8988T (cell line): ENCODE results near the gene SNX27.
A peak's percentile ranks its signal among the peaks of the same experiment; 100 is the strongest.

ENCODE experiments used
- DNase-seq: peaks from one replicate; pipeline ENCODE4 v3.0.0; 2011

The SNX27 gene

DNA sequence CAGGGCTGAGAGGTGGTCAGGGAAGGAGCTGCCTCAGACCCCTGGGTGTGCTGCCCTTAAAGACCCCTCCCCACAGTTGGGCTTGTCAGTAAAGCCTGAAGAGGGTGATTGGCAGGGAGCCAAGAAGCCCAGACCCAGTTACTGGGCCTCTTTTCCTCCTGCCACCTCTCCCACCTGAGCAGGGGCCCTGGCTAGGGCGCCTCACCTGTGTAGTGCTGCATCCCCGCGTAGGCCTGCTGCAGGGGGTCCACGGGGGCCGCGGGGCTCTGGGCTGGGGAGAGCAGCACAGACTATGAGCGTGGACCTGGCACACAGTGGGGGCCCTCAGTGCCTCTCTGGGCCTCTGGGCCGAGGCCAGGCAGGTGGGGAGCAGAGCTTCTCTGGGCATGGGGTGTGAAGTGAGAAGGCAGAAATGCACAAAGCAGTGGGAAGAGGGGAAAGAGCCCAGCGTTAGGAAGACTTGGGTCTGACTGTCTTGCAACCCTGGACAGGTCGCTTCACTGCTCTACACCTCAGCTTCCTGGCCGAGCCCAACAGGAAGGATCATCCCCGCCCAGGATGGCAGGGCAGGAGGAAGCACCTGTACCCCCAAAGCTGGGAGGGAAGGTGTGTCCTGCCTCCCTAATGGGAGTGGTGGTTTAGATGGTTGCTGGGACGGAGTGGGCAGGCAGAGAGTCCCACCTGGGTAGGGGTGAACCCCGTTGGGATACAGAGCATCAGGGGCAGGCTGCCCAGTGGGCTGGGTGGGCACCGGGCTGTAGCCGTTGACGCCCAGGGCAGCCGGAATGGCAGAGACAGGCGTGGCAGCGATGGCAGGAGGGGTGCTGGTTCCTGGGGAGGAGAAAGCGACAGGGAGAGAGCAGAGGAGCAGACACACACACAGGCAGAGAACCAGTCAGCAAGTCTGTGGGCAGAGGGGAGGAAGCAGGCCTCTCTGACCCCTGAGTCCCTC is 94.9 kb downstream of the SNX27 start:
- no peak for DNase-seq

- no peak for DNase-seq
Measured at GRCh38 chr1:151707541-151708065, 95.8 kb downstream of the SNX27 start.

DNA sequence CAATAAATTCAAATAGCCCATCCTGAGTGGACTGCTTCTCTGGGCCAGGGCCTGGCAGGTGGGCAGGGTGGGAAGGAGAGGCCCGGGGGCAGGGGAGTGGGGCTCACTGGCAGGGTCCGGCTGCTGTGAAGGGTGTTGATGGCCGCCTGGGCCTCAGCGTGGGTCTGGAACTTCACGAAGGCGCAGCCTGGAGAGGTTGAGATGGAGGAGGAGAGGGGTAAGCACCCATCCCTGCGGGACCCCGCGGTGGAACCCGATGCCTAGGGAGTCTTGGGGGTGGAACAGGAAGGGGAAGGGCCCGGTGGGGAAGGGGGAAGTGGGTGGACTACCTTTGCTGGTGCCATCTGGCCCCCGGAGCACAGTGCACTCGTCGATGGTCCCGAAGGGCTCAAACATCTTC is 97.0 kb downstream of the SNX27 start:
- DNase-seq: no peak

DNA sequence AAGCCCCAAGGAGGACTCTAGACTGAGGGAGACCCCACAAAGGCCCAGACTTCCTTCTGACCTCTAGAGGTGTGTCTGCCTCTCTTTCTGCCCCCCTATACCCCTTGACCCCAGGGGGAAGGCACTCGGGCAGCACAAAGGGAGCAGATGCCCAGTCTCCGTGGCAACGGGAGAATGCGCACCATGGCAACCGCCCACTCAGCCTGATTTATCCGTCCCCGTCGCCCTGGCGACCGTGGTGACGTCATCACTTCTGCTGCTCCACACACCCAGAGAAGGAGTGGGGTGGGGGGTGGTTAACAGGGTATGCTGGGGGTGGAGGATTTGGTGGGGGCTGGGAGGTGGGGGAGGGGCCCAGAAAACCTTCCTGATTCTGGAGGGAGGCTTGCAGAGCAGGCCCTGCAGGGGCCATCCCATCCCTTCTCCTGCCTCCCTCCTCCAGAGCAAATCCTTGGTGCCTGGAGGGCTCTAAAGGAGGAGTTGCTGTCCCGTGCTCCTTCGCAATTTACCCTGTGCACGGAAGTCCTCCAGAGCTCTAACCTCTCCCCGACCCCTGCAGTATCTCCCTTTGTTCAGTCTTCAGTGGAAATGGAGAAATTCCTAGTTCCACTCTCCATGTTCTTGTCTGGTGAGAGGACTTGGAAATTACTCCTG is 98.5 kb downstream of the SNX27 start:
- peak; percentile 86 for DNase-seq

DNA sequence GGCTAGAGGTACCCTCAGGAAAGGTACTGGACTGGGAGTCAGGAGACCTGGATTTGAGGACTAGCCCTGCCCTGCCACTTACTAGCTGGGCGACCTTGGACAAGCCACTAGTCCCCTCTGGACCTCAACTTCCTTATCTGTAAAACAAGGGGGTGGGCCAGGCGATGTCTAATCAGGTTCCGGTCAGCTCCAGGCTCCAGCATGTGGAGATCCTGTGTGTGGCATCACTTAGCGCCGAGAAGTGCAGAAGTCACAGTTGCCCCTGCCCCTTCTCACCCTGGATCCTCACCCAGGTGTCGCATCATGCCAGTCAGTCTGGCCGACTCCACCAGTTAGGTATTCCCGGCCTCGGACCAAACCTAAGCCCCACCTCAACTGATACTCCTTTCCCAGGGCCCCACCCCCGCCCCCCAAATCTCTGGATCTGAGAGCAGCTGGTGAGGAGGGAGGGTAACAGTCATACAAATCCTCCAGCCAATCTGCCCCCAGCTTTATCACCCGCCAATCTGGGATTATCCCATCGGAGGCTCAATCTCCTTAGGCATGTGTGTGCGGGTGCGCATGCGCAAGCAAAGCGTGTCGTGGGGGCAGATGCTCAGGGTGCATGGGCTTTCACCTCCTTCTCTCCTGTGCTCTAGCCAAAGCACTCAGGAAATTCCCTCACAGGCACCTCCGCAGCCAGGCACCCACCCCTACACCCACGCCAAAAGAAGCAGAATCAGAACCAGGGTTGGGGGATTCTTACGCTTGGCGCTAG is 99.4 kb downstream of the SNX27 start:
- no peak for DNase-seq

- DNase-seq: no peak
Measured at GRCh38 chr1:151711951-151712350, 100.1 kb downstream of the SNX27 start.

DNA sequence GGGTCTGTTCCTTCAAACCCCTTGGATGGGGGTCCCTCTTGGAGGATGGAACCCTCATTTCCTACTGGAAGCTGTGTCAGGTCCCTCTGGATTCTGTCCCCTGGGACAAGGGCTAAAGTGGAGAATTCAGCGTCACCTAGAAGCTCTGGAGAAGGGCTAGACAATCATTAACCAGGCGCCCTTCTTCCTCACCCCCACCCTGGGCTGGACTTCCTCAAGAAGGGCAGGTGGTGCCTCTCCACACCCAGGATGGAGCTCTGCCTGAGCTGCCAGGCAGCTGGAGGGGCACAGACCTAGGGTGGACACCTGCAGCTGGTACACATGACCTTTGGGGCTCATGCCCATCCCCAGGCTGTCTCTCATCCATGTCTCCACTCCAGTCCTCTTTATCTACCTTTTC is 101.2 kb downstream of the SNX27 start:
- no peak for DNase-seq

- no peak for DNase-seq
Measured at GRCh38 chr1:151713874-151714273, 102.0 kb downstream of the SNX27 start.

- DNase-seq: no peak
Measured at GRCh38 chr1:151714820-151715725, 103.2 kb downstream of the SNX27 start.

GRCh38 chr1:151715726-151716404 is 104.0 kb downstream of the SNX27 start:
- peak; percentile 46 for DNase-seq

- no peak for DNase-seq
Measured at GRCh38 chr1:151716405-151716762, 104.5 kb downstream of the SNX27 start.

DNA sequence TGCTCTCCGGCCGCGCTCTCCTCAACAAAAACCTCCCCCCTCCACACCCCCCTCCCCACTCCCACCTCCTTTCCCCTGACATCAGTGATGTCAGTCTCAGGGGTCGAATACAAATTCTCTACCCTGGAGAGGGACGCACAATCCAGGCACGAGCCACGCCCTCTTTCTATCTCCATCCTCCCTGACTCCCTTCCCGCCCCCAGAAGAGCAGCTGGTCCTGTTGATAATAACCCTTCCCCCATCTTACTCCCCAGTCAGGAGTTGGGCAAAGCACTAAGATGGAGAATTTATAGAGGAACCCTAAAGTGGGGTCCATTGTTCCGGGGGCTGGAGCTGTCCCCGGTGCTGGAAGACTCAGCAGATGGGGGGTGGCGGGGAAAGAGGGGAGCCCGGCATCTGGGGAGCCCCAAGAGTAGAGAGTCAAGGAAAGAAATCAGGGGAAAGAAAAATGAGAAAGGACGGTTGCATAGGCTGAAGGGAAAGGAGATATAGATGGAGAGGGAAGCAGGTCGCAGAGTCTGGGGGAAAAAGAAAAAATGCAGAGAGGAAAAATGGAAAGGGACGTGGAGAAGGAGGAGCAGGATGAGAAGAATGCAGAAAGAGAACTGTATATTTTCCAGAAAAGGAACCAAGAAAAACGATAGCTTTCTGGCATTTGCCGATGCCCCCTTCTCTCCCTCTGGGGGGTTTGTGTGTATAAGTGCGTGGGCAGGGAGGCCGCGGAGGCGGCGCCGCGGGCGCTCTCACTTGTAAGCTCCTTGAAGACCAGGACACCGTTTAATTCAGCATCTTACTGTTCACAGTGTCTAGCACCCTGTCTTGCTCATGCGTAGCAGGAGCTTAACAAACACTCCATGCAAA is 105.2 kb downstream of the SNX27 start, which contains the start of gene CELF3:
Gene CELF3 (minus strand): TSS at position 33 of the 861 bp plus-strand sequence. CDS start 783 bp downstream, outside the sequence.
- DNase-seq: peak; percentile 41

DNA sequence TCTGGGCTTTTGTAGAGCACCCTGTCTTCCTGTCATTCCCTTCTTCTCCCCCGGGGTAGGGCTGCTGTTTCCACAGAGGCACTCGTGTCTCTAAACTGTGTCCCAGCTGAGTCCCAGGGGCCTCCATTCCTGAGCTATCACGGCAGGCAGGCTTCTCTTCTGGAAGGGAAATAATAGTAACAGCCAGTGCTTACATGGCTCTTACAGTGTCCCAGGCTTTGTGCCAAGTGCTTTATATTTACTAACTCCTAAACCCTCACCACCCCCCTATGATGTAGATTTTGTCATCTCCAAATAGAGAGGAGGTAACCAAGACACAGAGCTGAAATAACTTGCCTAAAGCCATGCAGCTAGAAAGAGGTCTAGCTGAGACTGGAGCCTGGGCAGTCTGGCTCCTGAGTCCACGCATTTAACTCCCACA is 106.2 kb downstream of the SNX27 start:
- no peak for DNase-seq

- no peak for DNase-seq
Measured at GRCh38 chr1:151718666-151719065, 106.8 kb downstream of the SNX27 start.

- DNase-seq: no peak
Measured at GRCh38 chr1:151720125-151720524, 108.3 kb downstream of the SNX27 start.

DNA sequence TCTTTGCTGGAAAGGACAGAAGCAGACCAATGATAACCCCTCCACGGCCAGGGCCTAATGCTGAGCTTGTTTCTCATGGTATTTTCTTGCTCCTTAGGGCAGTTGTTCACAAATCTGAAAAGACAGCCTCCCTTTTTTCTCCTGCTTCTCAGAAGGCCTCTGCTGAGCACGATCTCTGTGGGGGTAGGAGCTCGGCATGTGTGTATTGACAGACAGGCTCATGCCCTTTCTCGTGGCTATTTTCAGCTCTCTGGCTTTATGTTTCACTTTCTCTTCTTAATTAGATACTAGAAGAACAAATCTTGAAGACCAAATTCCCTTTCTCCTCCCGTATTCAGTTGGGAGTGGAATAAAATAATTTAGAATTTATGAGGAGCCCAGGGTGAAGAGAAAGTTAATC is 108.7 kb downstream of the SNX27 start:
- DNase-seq: no peak

DNA sequence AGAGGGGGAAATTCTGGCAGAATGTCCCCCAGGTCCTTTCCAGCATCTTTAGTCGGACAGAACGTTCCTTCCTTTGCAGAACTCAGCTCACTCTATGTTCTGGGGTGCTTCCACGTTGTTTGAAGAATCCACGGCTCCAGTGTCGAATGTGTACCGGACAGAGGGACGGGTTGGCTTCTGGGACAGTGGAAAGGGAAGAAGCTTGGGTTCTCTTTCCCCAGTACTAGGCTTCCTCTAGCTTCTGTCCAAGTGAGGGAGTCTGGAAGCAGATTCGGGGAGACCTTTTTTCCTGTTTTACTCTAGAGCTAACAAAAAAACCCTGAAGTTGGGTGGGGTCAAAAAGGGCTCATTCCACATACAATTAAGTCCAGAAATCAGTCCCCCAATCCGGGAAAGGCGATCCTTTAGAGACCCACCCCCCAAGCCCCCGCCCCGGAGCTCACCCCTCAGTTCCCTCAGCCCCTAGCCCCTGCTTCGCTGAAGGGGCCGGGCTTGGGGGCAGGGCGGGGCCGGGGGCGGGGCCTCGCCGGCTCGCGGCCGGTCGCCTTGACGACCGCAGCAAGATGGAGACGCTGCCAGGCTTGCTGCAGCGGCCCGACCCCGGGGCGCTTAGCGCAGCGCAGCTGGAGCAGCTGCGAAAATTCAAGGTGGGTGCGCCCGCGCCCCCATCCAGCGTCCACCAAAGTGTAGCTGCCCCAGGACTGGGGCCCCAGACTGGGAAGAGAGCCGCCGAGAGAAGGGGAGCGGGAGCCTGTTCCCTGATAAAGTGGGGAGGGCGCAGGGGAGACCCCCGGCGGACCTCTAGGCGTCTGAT is 109.3 kb downstream of the SNX27 start, which contains the start of gene RIIAD1:
Gene RIIAD1 (plus strand): TSS at position 549 of the 814 bp plus-strand sequence. CDS start 15 bp downstream, at position 564.
- DNase-seq: peak; percentile 90

GRCh38 chr1:151721788-151722510 is 110.1 kb downstream of the SNX27 start:
- DNase-seq: no peak
